Endometrial microvascular endothelial cells (primary cell): Measurements from ENCODE around the gene EVL. TPM values are rescaled to one million over a fixed set of nuclear protein-coding genes. Genes with fewer than 3 reads are reported as not detected.

Experiments used
- in situ Hi-C: cut with HindIII; loops from 2 replicates; pipeline ENCODE4 v1.10.0; 2017; ENCODE audit warnings: low sequenced_read_pairs, low pct_unique_long_range_greater_than_20kb; ENCODE audit errors: inconsistent ontology term
- total RNA-seq: library from RNA; depleted of rRNA; stranded (reverse); fragments of >200 nt; gene quantifications from one replicate; pipeline ENCODE4 v1.2.3, GENCODE V29; 2015; ENCODE audit errors: inconsistent ontology term

EVL gene
- total RNA-seq, 1 donor from 2014 or later = 11.9 TPM

DNA sequence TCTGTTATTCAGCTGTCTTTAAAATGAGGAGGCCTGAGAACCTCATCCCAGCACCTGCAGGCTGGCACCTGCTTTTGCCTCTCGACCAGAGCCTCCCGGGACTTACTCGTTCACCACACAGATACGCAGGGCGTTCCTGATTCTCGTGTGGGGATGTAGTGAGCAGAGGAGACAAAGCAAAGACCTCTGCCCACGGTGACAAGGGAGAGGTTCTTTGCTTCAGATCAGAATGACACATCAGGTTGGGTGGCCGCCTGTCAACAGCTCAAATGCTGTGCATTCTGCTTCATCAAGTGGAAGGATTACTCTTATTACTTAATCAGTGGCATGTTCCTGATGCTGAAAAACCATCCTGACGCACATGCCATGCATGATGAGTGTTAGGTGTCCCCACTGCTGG, 69.9 kb downstream of the EVL start:
- in situ Hi-C loops = no loop called here

GRCh38 chr14:100135784-100136183, 70.6 kb downstream of the EVL start:
- in situ Hi-C loops = no loop called here

DNA sequence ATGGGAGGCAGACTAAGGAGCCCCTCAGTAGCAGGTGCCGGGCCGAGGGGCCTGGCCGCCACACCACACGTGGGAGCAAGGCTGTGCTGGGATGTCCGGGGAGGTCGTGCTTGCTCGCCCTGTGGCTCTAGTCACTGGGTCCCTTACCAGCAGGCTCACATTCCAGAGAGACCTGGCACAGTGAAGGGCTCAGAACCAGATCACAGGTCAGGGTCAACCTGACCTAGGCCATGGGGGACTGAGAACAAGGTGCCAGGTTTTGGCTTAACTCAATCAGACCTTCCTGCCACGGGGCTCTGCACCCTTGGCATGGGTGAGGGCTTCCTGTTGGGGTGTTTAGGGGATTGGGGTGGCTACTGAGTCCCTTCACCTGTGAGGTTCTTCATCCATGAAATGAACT, 72.0 kb downstream of the EVL start:
- in situ Hi-C loops = no loop called here

- in situ Hi-C loops = no loop called here
These were observed 73.0 kb downstream of the EVL start for GRCh38 chr14:100138082-100138787.

- in situ Hi-C loops = no loop called here
These were observed 73.7 kb downstream of the EVL start for GRCh38 chr14:100138955-100139354.

DNA sequence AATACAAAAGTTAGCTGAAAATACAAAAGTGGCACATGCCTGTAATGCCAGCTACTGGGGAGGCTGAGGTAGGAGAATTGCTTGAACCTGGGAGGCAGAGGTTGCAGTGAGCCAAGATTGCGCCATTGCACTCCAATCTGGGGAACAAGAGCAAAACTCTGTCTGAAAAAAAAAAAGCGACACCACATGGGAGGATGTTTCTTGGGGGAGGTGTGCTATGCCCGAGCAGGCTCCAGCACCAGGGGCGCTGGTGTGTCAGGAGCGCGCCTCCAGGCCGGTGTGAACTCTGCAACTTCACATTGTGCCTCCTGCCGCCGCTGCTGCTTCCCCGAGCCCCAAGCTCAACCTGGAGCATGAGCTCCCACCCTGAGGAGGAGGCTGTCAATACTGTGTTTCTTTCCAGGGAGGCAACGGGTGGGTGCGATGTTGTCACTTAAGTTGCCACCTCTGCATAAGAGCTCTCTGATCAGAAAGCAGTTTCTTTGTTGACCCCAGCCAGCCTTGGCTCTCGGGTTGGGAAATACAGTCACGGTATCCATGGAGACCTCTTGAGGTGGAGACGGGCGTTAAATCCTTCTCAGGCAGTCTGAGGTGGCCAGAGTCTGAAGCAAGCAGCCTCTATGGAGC, 75.3 kb downstream of the EVL start:
- in situ Hi-C loops = no loop called here

DNA sequence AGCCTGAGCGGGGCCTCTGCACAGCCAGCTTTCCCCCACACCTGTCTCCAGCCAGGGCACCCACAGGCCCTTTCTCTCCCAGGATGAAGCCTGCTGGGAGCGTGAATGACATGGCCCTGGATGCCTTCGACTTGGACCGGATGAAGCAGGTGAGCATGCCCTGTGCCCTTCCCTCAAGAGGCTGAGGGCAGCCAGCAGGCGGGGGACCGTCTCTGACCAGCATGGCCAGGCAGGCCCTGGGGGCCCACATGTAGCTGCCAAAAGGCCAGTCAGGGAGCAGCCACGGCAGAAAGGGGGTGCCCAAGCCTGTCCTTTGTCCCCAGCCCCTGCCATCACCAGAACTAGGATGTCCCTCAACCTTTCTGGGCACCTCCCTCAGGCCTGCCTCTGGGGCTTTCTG, 75.9 kb downstream of the EVL start:
- in situ Hi-C loops = no loop called here

DNA sequence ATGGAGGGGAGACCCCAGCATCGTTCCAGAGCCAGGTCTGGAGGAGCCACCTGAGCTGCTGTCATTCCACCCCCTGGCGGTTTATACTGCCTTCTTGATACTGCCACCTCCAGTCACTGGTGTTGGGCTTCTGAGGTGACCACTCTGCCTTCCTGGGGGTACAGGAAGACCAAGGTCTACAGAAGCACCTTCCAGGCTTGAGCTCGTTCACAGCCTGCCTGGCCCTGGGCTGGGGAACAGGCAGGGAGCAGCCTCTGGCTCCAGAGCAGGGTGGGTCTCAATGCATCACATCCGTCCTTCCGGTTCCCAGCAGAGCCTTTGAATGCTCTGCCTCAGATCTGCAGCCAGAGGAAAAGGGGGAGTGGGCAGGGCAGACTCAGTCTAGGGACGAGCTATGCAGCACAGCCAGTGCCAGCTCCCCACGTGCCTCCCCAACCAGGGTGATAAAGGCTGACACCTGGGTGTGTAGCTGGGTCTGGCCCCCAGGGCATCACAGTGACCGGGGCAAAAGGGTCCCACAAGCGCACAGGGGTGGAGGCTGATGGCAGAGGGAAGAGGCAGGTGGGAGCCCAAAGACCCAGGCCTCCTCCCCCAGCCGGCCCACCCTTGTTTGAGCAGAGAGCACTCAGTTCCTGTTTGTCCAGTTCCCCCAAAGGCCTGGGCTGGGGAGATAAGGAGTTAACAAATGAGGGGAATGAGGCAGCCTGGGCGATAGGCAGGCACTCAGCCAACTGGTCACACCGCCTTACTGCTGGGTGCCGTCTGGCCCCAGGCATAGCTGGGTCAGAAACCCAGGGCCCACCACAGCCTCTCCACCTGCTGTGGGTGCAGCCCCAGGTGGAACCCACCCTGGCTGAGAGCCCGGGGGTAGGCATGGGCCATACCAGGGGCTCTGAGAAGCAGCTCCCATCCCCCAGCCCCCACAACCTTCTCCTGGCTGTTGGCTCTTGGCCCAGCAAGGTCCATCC, 77.1 kb downstream of the EVL start:
- in situ Hi-C loops = no loop called here

DNA sequence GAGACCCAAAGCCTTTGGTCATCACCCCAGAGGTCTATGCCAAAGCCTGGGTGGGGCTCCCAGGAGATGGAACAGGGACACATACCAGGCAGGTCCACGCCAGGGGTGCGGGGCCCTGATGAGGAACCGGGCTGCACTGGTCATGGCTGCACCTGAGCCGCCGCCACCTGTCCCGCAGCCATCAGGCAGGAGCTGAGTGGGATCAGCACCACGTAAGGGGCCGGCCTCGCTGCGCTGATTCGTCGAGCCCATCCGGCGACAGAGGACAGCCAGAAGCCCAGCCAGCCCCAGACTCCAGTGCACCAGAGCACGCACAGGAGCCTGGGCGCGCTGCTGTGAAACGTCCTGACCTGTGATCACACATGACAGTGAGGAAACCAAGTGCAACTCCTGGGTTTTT, 78.3 kb downstream of the EVL start:
- in situ Hi-C loops = no loop called here

DNA sequence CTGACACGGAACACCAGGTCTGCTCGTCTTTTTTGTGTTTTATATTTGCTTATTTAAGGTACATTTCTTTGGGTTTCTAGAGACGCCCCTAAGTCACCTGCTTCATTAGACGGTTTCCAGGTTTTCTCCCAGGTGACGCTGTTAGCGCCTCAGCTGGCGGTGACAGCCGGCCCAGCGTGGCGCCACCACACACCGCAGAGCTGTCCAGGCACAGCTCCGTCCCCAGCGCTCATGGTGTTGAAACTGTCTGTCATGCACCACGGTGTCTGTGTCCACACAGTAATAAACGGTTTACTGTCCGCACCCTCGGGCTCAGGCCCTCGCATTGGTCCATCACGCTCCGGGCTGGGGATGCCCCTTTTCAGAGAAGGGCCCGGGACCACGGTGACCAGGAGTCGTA, 78.7 kb downstream of the EVL start:
- in situ Hi-C loops = no loop called here

- in situ Hi-C loops = no loop called here
These were observed 79.4 kb downstream of the EVL start for GRCh38 chr14:100144645-100144995.

- in situ Hi-C loops = no loop called here
These were observed 79.9 kb downstream of the EVL start for GRCh38 chr14:100144996-100145646.

- in situ Hi-C loops = no loop called here
These were observed 80.7 kb downstream of the EVL start for GRCh38 chr14:100145682-100146464.

DNA sequence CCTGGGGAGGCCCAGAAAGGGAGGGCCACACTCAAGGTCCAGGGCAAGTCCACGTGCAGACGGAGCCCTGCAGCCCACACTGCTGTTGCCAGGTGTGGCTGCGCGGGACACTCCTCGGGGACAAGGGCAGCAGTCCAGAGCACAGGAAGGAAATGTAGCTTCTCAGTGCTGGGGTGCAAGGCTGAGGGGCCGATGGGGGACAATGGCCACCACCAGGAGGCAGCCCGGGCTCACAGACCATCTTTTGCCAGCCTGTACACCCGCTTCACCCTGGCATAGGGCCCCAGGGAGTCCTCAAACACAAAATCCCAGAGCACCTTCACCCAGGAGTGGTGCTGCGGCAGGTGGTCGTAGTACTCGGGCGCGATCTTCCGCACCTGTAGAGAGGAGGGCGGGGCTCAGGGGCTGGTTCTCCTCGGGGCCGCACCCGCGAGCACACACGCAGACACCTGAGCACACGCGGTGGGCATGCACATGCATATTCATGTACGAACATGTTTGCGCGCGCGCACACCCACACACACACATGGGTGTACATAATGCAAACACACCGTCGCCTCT, 81.4 kb downstream of the EVL start:
- in situ Hi-C loops = no loop called here

DNA sequence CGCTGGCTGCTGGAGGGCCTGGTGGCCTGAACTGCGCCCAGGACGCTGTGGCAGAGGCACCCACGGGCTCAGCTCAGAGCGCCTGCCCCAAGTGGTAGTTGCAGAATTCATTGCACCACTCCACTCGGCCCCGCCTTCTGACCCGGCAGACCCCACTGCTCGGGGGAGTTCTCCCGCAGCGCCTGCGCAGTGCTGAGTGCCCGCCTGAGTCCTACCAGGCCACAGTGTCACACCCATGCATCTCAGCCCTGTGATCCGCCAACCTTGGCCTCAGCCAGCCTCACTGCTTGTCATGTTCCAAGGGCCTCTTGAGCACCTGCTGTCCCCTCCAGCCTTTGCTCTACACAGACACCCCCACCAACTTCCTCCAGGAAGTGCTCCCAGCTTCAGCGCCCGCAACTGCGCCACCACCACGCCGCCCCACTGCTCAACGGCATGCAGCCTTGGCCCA, 82.0 kb downstream of the EVL start:
- in situ Hi-C loops = no loop called here

- in situ Hi-C loops = no loop called here
These were observed 82.7 kb downstream of the EVL start for GRCh38 chr14:100147691-100148464.

DNA sequence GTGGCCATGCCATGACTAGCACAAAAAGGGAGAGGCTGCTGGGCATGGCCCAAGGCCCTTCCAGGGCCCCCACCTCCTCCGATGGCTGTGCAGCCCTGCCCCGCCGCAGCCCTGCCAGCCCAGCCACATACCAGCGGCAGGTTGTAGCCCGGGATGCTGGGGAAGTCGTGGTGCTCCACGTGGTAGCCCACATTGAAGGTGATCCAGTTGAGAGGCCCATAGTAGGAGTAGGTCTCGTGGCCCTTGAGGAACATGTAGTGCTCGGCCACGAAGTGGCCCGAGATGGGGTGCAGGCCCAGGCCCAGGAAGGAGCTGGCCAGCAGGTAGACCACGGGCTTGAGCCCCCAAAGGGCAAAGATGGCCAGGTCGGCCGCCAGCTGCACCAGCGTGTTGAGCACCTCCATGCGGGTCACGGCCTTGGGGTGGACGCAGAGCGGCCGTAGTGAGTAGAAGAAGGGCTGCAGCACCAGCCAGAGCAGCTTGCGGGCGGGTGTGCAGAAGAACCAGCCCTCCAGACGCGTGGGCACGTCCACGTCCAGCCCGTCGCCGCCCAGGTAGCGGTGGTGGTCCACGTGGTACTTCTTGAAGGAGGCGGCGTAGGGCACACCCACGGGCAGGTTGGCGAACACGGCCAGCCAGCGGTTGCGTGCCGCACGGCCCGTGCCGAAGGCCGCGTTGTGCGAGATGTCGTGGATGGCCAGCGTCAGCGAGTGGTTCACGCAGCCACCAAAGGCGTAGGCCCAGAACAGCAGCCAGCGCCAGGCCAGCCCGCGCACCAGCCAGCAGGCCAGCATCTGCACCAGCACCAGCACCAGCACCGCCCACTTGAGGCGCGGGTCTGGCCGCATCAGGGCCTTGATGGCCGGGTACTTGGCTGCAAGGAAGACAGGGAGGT, 83.9 kb downstream of the EVL start:
- in situ Hi-C loops = no loop called here
